H1 (cell line): ENCODE data around the gene NIT2. TPM values are rescaled to one million over a fixed set of nuclear protein-coding genes. Genes with fewer than 3 reads are reported as not detected.

Experiments used
- CTCF ChIA-PET: fragments of 300-600 bp; sonication (Branson Sonifier 250); formaldehyde crosslinking; loops from one replicate; lab custom pipeline; 2021; ENCODE audit not compliant: partially characterized antibody; lab: Charles Lee
- POLR2A ChIA-PET: fragments of 300-600 bp; sonication (Branson Sonifier 250); formaldehyde crosslinking; loops from one replicate; lab custom pipeline; 2021; ENCODE audit warnings: inconsistent platforms; ENCODE audit not compliant: partially characterized antibody; lab: Charles Lee
- DNase-seq, 2 experiments: peaks; one replicate each; pipeline versions ENCODE4 v3.0.0 to v3.0.0-alpha.2; 2010 to 2022; ENCODE audit warnings: low spot score in 2 of 2, low read depth in 1 of 2, mixed read lengths in 1 of 2
- FAIRE-seq: peaks from 2 replicates; lab custom pipeline; 2011; peaks lifted over from hg19 to GRCh38; lab: Jason Lieb, UNC
- H2AFZ ChIP-seq: 2 replicates; pipeline ENCODE4 v1.8.1; 2012; ENCODE audit warnings: low read length, inconsistent platforms
- H2AK5ac ChIP-seq: 2 replicates; pipeline ENCODE4 v1.6.1; 2013; ENCODE audit warnings: low read depth, low read length
- H2BK120ac ChIP-seq: replicated peaks from 2 replicates; pipeline ENCODE3; 2013; ENCODE audit warnings: low read depth, low read length, inconsistent platforms
- H2BK12ac ChIP-seq: 2 replicates; pipeline ENCODE4 v1.6.1; 2013; ENCODE audit warnings: low read depth, low read length
- H2BK15ac ChIP-seq: 2 replicates; pipeline ENCODE4 v1.6.1; 2013; ENCODE audit warnings: low read length
- H2BK20ac ChIP-seq: 2 replicates; pipeline ENCODE4 v1.6.1; 2013; ENCODE audit warnings: low read length
- H2BK5ac ChIP-seq: 2 replicates; pipeline ENCODE4 v1.6.1; 2013; ENCODE audit warnings: low read depth, low read length
- H3K14ac ChIP-seq: 2 replicates; pipeline ENCODE4 v1.6.1; 2013; ENCODE audit warnings: inconsistent platforms; ENCODE audit not compliant: insufficient read length
- H3K18ac ChIP-seq: 2 replicates; pipeline ENCODE4 v1.6.1; 2013; ENCODE audit warnings: low read length; ENCODE audit errors: extremely low read depth
- H3K23ac ChIP-seq: 2 replicates; pipeline ENCODE4 v1.6.1; 2013; ENCODE audit warnings: inconsistent platforms; ENCODE audit not compliant: insufficient read length
- H3K23me2 ChIP-seq: 2 replicates; pipeline ENCODE4 v1.6.1; 2013; ENCODE audit warnings: low read depth, low read length
- H3K27ac ChIP-seq: 2 replicates; pipeline ENCODE4 v1.6.1; 2011; ENCODE audit warnings: low read depth, low read length, inconsistent platforms
- H3K27me3 ChIP-seq, 4 experiments: replicated peaks in 1 of 4; 1 replicate in 1 of 4; 2 replicates in 3 of 4; pipeline versions ENCODE4 v1.6.1 to v1.8.1; 2011 to 2013; ENCODE audit warnings: low read length in 3 of 4, mild to moderate bottlenecking in 3 of 4, inconsistent platforms in 2 of 4, mixed read lengths in 2 of 4, moderate library complexity in 1 of 4; ENCODE audit not compliant: control insufficient read depth in 3 of 4, insufficient read depth in 3 of 4; ENCODE audit errors: extremely low read depth in 1 of 4
- H3K36me3 ChIP-seq, 4 experiments: 2 replicates each; pipeline versions ENCODE4 v1.6.1 to v1.8.1; 2011 to 2013; ENCODE audit warnings: mild to moderate bottlenecking in 4 of 4, low read length in 3 of 4, moderate library complexity in 2 of 4, control low read depth in 1 of 4, inconsistent platforms in 1 of 4; ENCODE audit not compliant: insufficient read depth in 4 of 4, control insufficient read depth in 2 of 4
- H3K4ac ChIP-seq: replicated peaks from 2 replicates; pipeline ENCODE3; 2013; ENCODE audit warnings: low read length, low read depth, mixed read lengths, inconsistent platforms; ENCODE audit not compliant: insufficient read length
- H3K4me1 ChIP-seq, 4 experiments: replicated peaks in 1 of 4; 1 replicate in 1 of 4; 2 replicates in 3 of 4; pipeline versions ENCODE4 v1.6.1 to v1.8.1; 2011 to 2013; ENCODE audit warnings: low read length in 3 of 4, inconsistent platforms in 2 of 4, mixed read lengths in 1 of 4; ENCODE audit not compliant: insufficient read depth in 4 of 4, control insufficient read depth in 3 of 4
- H3K4me2 ChIP-seq, 2 experiments: 2 replicates each; pipeline versions ENCODE4 v1.6.1 to v1.8.1; 2011 to 2013; ENCODE audit warnings: low read depth in 2 of 2, low read length in 2 of 2, control low read depth in 1 of 2, inconsistent platforms in 1 of 2, mild to moderate bottlenecking in 1 of 2; ENCODE audit not compliant: insufficient read depth in 1 of 2
- H3K4me3 ChIP-seq, 4 experiments: fragments of 200-600, 300-600 bp in 1 of 4; sonication (generic), shearing (Covaris generic), sonication (Bioruptor Twin) in 1 of 4; 2 replicates each; pipeline versions ENCODE4 v1.5.1 to v1.8.1; 2011 to 2016; ENCODE audit warnings: low read length in 4 of 4, low read depth in 3 of 4, control low read depth in 2 of 4, inconsistent platforms in 2 of 4, mild to moderate bottlenecking in 2 of 4, mixed read lengths in 1 of 4, moderate library complexity in 1 of 4; ENCODE audit not compliant: insufficient read depth in 2 of 4; ENCODE audit errors: extremely low read depth in 1 of 4
- H3K56ac ChIP-seq: replicated peaks from 2 replicates; pipeline ENCODE3; 2013; ENCODE audit warnings: low read depth, mild to moderate bottlenecking, mixed read lengths, low read length, inconsistent platforms; ENCODE audit not compliant: insufficient read length
- H3K79me1 ChIP-seq: 2 replicates; pipeline ENCODE4 v1.6.1; 2013; ENCODE audit warnings: low read depth, low read length, control low read depth
- H3K79me2 ChIP-seq, 2 experiments: 2 replicates each; pipeline versions ENCODE4 v1.6.1 to v1.8.1; 2012 to 2013; ENCODE audit warnings: low read length in 2 of 2, mild to moderate bottlenecking in 2 of 2, inconsistent platforms in 1 of 2; ENCODE audit not compliant: insufficient read depth in 2 of 2, control insufficient read depth in 1 of 2
- H3K9ac ChIP-seq, 4 experiments: replicated peaks in 1 of 4; 1 replicate in 1 of 4; 2 replicates in 3 of 4; pipeline versions ENCODE4 v1.6.1 to v1.8.1; 2011 to 2013; ENCODE audit warnings: low read depth in 3 of 4, low read length in 3 of 4, control low read depth in 2 of 4, mild to moderate bottlenecking in 2 of 4, moderate library complexity in 2 of 4, inconsistent platforms in 1 of 4; ENCODE audit errors: extremely low read depth in 1 of 4
- H3K9me3 ChIP-seq, 2 experiments: 2 replicates each; pipeline versions ENCODE4 v1.6.1 to v1.8.1; 2012 to 2013; ENCODE audit warnings: mild to moderate bottlenecking in 2 of 2, moderate library complexity in 2 of 2, control low read depth in 1 of 2, inconsistent platforms in 1 of 2, low read depth in 1 of 2, low read length in 1 of 2, mixed read lengths in 1 of 2; ENCODE audit not compliant: insufficient read depth in 2 of 2
- H4K20me1 ChIP-seq, 2 experiments: replicated peaks in 1 of 2; 2 replicates each; pipeline versions ENCODE3 to v1.8.1; 2011 to 2013; ENCODE audit warnings: inconsistent platforms in 2 of 2, low read length in 2 of 2, mild to moderate bottlenecking in 1 of 2; ENCODE audit not compliant: insufficient read depth in 2 of 2, control insufficient read depth in 1 of 2
- H4K5ac ChIP-seq: 2 replicates; pipeline ENCODE4 v1.6.1; 2013; ENCODE audit warnings: low read length, low read depth, mixed read lengths, inconsistent platforms; ENCODE audit not compliant: insufficient read length
- H4K8ac ChIP-seq: 2 replicates; pipeline ENCODE4 v1.8.0; 2013; ENCODE audit warnings: mild to moderate bottlenecking, moderate library complexity, low read length, inconsistent platforms; ENCODE audit not compliant: insufficient read depth; ENCODE audit errors: extremely low read depth
- H4K91ac ChIP-seq: replicated peaks from 2 replicates; pipeline ENCODE3; 2013; ENCODE audit warnings: low read length, mixed read lengths, inconsistent platforms; ENCODE audit not compliant: insufficient read length
- MAFK ChIP-seq: IDR thresholded peaks from 2 replicates; pipeline ENCODE4 v1.6.1; 2012; ENCODE audit warnings: low read depth, mild to moderate bottlenecking, improper control_type of control experiment, low read length
- WGBS, 2 experiments: shearing (Covaris generic) in 1 of 2; methylation state at CpG; one replicate each; pipeline versions ENCODE4 v1.1.6 to v1.1.7; 2013 to 2015; ENCODE audit warnings: low lambda C conversion rate in 2 of 2, mixed read lengths in 2 of 2, inconsistent platforms in 1 of 2, low coverage in 1 of 2, missing lambda C conversion rate in 1 of 2; ENCODE audit not compliant: insufficient replicate concordance in 2 of 2, insufficient coverage in 1 of 2, insufficient read length in 1 of 2; ENCODE audit errors: extremely low coverage in 1 of 2, missing lambda C conversion rate in 1 of 2; 5-methylcytosine and 5-hydroxymethylcytosine counted together
- polyA plus RNA-seq, 7 experiments: library from polyadenylated mRNA; depleted of rRNA in 3 of 7; stranded (reverse) in 5 of 7; unstranded in 2 of 7; fragments of >200 nt in 5 of 7; fragments of 200-250 nt in 2 of 7; gene quantifications; 1 replicate in 5 of 7; 2 replicates in 1 of 7; 4 replicates in 1 of 7; pipeline versions ENCODE4 v1.2.1 to v1.2.3, GENCODE V29; 2011 to 2013; ENCODE audit warnings: missing spikeins in 2 of 7, mixed read lengths in 2 of 7
- total RNA-seq: library from RNA; stranded (reverse); fragmentation: NEBNext Ultra II Directional; extraction: Animal tissue kit (Norgen Biotek cat#: 25700); gene quantifications from 2 replicates; pipeline ENCODE4 v1.2.1, GENCODE V29; 2021

Gene NIT2
- total and polyA plus RNA-seq, 2 of the 8 experiments (the other 6 are each of a cell fraction or from before 2014, with no cell fraction given) = 15.2 to 25.3 TPM

DNA sequence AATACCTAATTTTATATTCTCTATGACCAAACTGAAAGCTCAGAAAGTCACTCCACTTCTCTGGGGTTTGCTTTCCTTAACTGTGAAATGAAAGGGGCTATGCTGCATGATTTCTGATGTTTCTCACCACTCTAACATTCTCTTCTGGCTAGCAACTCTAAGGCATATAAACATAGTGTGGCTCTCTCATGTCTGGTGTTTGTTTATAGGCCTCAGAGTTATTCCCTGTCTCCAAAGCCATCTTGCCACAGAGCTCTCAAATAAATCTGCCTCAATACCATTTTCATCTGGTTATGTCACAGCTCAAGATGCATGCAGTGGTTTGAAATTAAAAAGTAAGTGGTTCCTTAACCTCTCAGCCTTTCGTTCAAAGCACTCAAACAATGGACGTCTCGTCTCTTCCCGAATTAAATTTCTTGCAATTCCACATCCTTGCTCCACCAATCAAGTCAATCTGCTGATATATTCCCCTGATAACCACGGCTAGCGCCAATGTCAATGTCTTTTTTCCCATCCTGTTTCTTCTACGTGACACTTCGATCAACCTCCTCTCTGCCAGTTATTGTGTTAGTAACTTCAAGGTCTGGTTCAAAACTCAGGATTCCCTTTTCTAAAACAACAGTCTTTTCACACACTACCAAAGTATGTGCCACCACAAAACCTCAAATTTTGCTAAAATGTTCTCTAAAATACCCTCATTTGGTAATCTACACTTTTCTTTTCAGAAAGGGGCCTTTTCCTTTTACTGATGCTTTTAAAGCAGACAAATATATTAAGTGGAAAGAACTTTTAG is 50.4 kb downstream of the NIT2 start:
- Histone ChIP-seq H2BK15ac (no peak overlapping the region), H4K91ac (no peak overlapping the region), H3K36me3 (peaks cover 0 to 58% (median 28%) of the 10 kb centered on the region in 4 experiments; a peak in 7 of 8 replicates), H2BK120ac (no peak overlapping the region), H2AFZ (no peak overlapping the region), H3K27me3 (no peaks in the 10 kb centered on the region), H3K23me2 (no peaks in the 10 kb centered on the region), H3K9ac (no peak overlapping the region), H2BK12ac (no peak overlapping the region), H3K79me1 (no peaks in the 10 kb centered on the region; the same call in 1 of the 2 replicates), H3K9me3 (no peaks in the 10 kb centered on the region), H3K56ac (no peak overlapping the region), H2AK5ac (no peak overlapping the region), H2BK5ac (no peak overlapping the region), H3K27ac (no peak overlapping the region), H4K8ac (no peak overlapping the region), H3K4me1 (no peaks in the 10 kb centered on the region), H4K20me1 (peaks cover 2% of the 10 kb centered on the region in 2 experiments), H3K4me2 (no peak overlapping the region), H3K18ac (no peak overlapping the region), H3K23ac (no peak overlapping the region), H3K14ac (no peak overlapping the region), H3K79me2 (peaks cover 3 to 28% of the 10 kb centered on the region in 2 experiments; a peak in 3 of 4 replicates), H3K4ac (no peak overlapping the region), H3K4me3 (no peak overlapping the region), H2BK20ac (no peak overlapping the region), H4K5ac (no peak overlapping the region)
- FAIRE-seq (no peak), DNase-seq (no peak)
- ChIA-PET CTCF (interaction anchor here (1.0 to 1.2 kb wide), 2 partner anchors 11 to 13 kb away, joined by 3 read pairs; no protein-coding TSS in a partner anchor), POLR2A (interaction anchor here (1.1 to 3.6 kb wide), 2 partner anchors 9 to 16 kb away, joined by 3 to 21 read pairs; partner anchors contain the start of genes LNP1 and TOMM70)
- 74% methylated on average over 8 of the region's 8 CpGs; no CpG with 5 or more reads in 1 of the 2 experiments for WGBS, 2 experiments
- no peak for TF ChIP-seq MAFK
- TF ChIP-seq, all 59 proteins: peak for 0
